OCI-LY1 (cell line): Measurements from ENCODE around the gene FGGY.

ENCODE experiments used
- H2AFZ ChIP-seq: fragments of 200-600 bp; sonication (generic), shearing (Covaris generic); 2 replicates; pipeline ENCODE4 v1.6.0; 2014; ENCODE audit warnings: antibody characterized with exemption, mild to moderate bottlenecking, low read length
- H3F3A ChIP-seq: fragments of 200-600 bp; sonication (generic), shearing (Covaris generic); 2 replicates; pipeline ENCODE4 v1.6.0; 2014; ENCODE audit warnings: mild to moderate bottlenecking, antibody characterized with exemption, low read length, moderate library complexity; ENCODE audit not compliant: insufficient read depth
- H3K27ac ChIP-seq: fragments of 200-600 bp; sonication (generic); 2 replicates; pipeline ENCODE4 v1.5.1; 2014; ENCODE audit warnings: low read length, mixed run types, mild to moderate bottlenecking, low read depth; ENCODE audit not compliant: poor library complexity, severe bottlenecking
- H3K27me3 ChIP-seq: fragments of 200-600 bp; sonication (generic); 2 replicates; pipeline ENCODE4 v1.6.0; 2014; ENCODE audit warnings: antibody characterized with exemption, mild to moderate bottlenecking, low read length, moderate library complexity; ENCODE audit not compliant: insufficient read depth
- H3K36me3 ChIP-seq: fragments of 200-600 bp; sonication (generic); 2 replicates; pipeline ENCODE4 v1.6.1; 2014; ENCODE audit warnings: mild to moderate bottlenecking, antibody characterized with exemption, low read length, moderate library complexity, mixed read lengths; ENCODE audit not compliant: insufficient read depth
- H3K4me1 ChIP-seq: fragments of 200-600 bp; sonication (generic); 2 replicates; pipeline ENCODE4 v1.5.1; 2014; ENCODE audit warnings: mild to moderate bottlenecking, low read length, moderate library complexity; ENCODE audit not compliant: insufficient read depth, severe bottlenecking
- H3K4me2 ChIP-seq: fragments of 200-600 bp; sonication (generic), shearing (Covaris generic); 2 replicates; pipeline ENCODE4 v1.6.1; 2014; ENCODE audit warnings: low read length
- H3K4me3 ChIP-seq: fragments of 200-600 bp; sonication (generic); 2 replicates; pipeline ENCODE4 v1.5.1; 2014; ENCODE audit warnings: low read length, low read depth, mild to moderate bottlenecking, mixed read lengths; ENCODE audit not compliant: poor library complexity, severe bottlenecking
- H3K79me2 ChIP-seq: fragments of 200-600 bp; shearing (Covaris generic); 2 replicates; pipeline ENCODE4 v1.6.1; 2016; ENCODE audit warnings: mixed run types, low read length, mixed read lengths; ENCODE audit not compliant: insufficient read depth
- H3K9ac ChIP-seq: fragments of 200-600 bp; sonication (generic), shearing (Covaris generic); 2 replicates; pipeline ENCODE4 v1.6.1; 2014; ENCODE audit warnings: mild to moderate bottlenecking, low read length, mixed read lengths
- H3K9me2 ChIP-seq: fragments of 200-600 bp; sonication (generic), shearing (Covaris generic); 2 replicates; pipeline ENCODE4 v1.6.1; 2014; ENCODE audit warnings: low read depth, mild to moderate bottlenecking, low read length, mixed read lengths
- H3K9me3 ChIP-seq: fragments of 200-600 bp; shearing (Covaris generic); 2 replicates; pipeline ENCODE4 v1.6.1; 2014; ENCODE audit warnings: low read length, mixed read lengths
- H4K20me1 ChIP-seq: fragments of 200-600 bp; sonication (generic), shearing (Covaris generic); 2 replicates; pipeline ENCODE4 v1.6.0; 2016; ENCODE audit warnings: mild to moderate bottlenecking, low read length; ENCODE audit not compliant: insufficient read depth
- EZH2 ChIP-seq: fragments of 200-600 bp; sonication (generic), shearing (Covaris generic); IDR thresholded peaks from 2 replicates; pipeline ENCODE4 v1.8.0; 2017; ENCODE audit warnings: borderline replicate concordance, mixed run types, mild to moderate bottlenecking, antibody characterized with exemption, low read length, moderate library complexity, mixed read lengths
- TF ChIP-seq, protein P1 (sequence below): fragments of 200-600 bp; sonication (generic), shearing (Covaris generic); IDR thresholded peaks from 2 replicates; pipeline ENCODE4 v1.5.1; 2017; ENCODE audit warnings: mild to moderate bottlenecking, antibody characterized with exemption, low read length, moderate library complexity, mixed read lengths

FGGY gene

GRCh38 chr1:59692591-59692990 is 395.7 kb downstream of the FGGY start:
- Histone ChIP-seq H3K36me3 (no peaks in the 10 kb centered on the region), H3K9ac (no peak overlapping the region), H3K27me3 (no peaks in the 10 kb centered on the region), H3K79me2 (no peaks in the 10 kb centered on the region), H3K9me2 (no peaks in the 10 kb centered on the region), H2AFZ (no peak overlapping the region), H3K27ac (no peak overlapping the region), H3K9me3 (no peaks in the 10 kb centered on the region), H3F3A (no peaks in the 10 kb centered on the region), H3K4me2 (no peak overlapping the region), H4K20me1 (no peaks in the 10 kb centered on the region), H3K4me3 (no peak overlapping the region), H3K4me1 (peaks cover 12% of the 10 kb centered on the region)
- no peak for TF ChIP-seq EZH2

DNA sequence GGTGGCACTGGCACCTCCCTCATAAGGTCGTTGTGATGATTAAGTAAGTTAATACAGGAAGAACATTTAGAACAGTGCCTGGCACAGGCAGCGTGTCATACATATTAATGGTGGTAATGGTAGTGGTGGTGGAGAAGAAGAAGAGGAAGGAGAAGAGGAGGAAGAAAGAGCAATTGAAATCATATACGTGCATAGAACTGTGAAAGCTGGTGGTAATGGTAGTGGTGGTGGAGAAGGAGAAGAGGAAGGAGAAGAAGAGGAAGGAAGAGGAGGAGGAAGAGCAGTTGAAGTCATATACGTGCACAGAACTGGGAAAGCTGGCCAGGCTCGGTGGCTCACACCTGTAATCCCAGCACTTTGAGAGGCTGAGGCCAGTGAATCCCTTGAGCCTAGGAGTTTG is 396.5 kb downstream of the FGGY start:
- Histone ChIP-seq H3K27ac (no peak overlapping the region), H3K9ac (no peak overlapping the region), H4K20me1 (no peaks in the 10 kb centered on the region), H3K9me2 (no peaks in the 10 kb centered on the region), H3K79me2 (no peaks in the 10 kb centered on the region), H3K27me3 (no peaks in the 10 kb centered on the region), H2AFZ (no peak overlapping the region), H3F3A (no peaks in the 10 kb centered on the region), H3K4me3 (no peak overlapping the region), H3K9me3 (no peaks in the 10 kb centered on the region), H3K4me1 (peaks cover 15% of the 10 kb centered on the region), H3K4me2 (no peak overlapping the region), H3K36me3 (no peaks in the 10 kb centered on the region)
- TF ChIP-seq, protein P1, sequence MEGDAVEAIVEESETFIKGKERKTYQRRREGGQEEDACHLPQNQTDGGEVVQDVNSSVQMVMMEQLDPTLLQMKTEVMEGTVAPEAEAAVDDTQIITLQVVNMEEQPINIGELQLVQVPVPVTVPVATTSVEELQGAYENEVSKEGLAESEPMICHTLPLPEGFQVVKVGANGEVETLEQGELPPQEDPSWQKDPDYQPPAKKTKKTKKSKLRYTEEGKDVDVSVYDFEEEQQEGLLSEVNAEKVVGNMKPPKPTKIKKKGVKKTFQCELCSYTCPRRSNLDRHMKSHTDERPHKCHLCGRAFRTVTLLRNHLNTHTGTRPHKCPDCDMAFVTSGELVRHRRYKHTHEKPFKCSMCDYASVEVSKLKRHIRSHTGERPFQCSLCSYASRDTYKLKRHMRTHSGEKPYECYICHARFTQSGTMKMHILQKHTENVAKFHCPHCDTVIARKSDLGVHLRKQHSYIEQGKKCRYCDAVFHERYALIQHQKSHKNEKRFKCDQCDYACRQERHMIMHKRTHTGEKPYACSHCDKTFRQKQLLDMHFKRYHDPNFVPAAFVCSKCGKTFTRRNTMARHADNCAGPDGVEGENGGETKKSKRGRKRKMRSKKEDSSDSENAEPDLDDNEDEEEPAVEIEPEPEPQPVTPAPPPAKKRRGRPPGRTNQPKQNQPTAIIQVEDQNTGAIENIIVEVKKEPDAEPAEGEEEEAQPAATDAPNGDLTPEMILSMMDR: no peak
- TF ChIP-seq EZH2: no peak

DNA sequence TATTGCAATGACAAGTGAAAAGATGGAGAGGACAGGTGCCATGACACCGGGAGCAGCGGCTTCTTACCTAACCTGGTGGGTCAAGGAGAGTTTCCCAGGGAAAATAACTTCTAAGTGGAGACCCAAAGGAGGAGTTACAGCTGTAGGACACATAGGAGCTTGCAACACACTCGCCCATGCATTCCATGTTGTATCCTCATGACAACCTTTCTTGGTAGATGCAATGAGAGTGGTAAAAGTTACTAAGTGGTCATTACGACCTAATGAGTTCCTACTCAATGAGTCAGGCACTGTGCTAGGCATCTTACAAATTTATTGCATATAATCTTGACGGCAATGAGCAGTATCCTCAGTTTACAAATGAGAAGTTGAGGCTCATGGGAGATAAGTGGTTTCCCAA is 398.4 kb downstream of the FGGY start:
- no peak overlapping the region for H3K4me2 ChIP-seq
- H3K9me3 ChIP-seq: no peaks in the 10 kb centered on the region
- no peaks in the 10 kb centered on the region for H3F3A ChIP-seq
- peaks cover 15% of the 10 kb centered on the region for H3K4me1 ChIP-seq
- H3K79me2 ChIP-seq: no peaks in the 10 kb centered on the region
- H3K27ac ChIP-seq: no peak overlapping the region
- H3K27me3 ChIP-seq: no peaks in the 10 kb centered on the region
- no peak overlapping the region for H3K9ac ChIP-seq
- H4K20me1 ChIP-seq: no peaks in the 10 kb centered on the region
- no peaks in the 10 kb centered on the region for H3K36me3 ChIP-seq
- no peaks in the 10 kb centered on the region for H3K9me2 ChIP-seq
- H2AFZ ChIP-seq: no peak overlapping the region
- no peak for TF ChIP-seq EZH2
- TF ChIP-seq, protein P1: no peak
- no peak overlapping the region for H3K4me3 ChIP-seq

DNA sequence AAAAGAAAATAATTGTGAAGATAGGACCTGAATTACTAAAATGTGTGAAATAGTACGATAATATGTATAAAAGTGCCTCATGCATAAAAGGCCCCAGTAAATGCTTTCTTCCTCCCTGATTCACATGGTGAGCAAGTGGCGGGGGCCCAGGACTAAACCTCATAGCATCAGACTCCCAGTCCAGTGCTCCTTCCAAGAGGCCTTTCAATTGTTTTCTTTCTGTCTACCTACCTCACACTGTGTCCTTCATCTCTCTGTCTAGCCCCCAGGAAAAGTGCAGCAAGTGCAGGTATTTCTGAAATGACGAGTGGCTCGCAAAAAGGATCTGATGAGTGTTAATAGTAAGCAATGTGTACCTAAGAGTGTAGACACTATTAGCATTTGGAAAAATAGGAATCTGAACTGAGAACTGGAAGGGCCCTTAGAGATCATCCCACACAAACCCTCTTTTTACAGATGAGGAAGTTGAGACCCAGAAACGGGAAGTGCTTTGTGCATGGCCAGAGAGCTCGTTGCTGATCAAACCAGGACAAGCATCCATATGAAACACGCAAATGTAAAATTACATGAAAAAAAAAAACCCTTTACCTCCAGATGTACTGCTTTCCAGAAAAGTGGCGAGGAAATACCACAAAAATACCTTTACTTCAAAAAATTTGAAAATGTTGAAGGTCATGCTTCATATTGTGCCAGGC is 399.7 kb downstream of the FGGY start:
- no peaks in the 10 kb centered on the region for H3K27me3 ChIP-seq
- H4K20me1 ChIP-seq: no peaks in the 10 kb centered on the region
- H3F3A ChIP-seq: no peaks in the 10 kb centered on the region
- TF ChIP-seq, protein P1: no peak
- TF ChIP-seq EZH2: no peak
- H3K27ac ChIP-seq: no peak overlapping the region
- peak overlapping the region; percentile 50 for H3K4me2 ChIP-seq
- H3K36me3 ChIP-seq: no peaks in the 10 kb centered on the region
- H3K79me2 ChIP-seq: no peaks in the 10 kb centered on the region
- no peak overlapping the region for H3K9ac ChIP-seq
- peaks cover 15% of the 10 kb centered on the region for H3K4me1 ChIP-seq
- H3K4me3 ChIP-seq: no peak overlapping the region
- H2AFZ ChIP-seq: no peak overlapping the region
- no peaks in the 10 kb centered on the region for H3K9me3 ChIP-seq
- no peaks in the 10 kb centered on the region for H3K9me2 ChIP-seq
